HepG2 (cell line): ENCODE data around the gene HOXD1. TPM values are rescaled to one million over a fixed set of nuclear protein-coding genes. Genes with fewer than 3 reads are reported as not detected.
A peak's percentile ranks its signal among the peaks of the same experiment; 100 is the strongest.

ENCODE experiments used
- AGO1 ChIP-seq: fragments of 200-400 bp; formaldehyde crosslinking; IDR thresholded peaks from 2 replicates; pipeline ENCODE4 v1.6.1; 2017; ENCODE audit warnings: mild to moderate bottlenecking, low read depth, low read length, moderate library complexity; ENCODE audit not compliant: poor library complexity, severe bottlenecking
- FOXO1 ChIP-seq: sonication (generic); formaldehyde crosslinking; IDR thresholded peaks from 2 replicates; pipeline ENCODE4 v1.4.0; 2020; ENCODE audit warnings: missing genetic modification reagents
- HES4 ChIP-seq: sonication (generic); formaldehyde crosslinking; IDR thresholded peaks from 2 replicates; pipeline ENCODE4 v1.9.0; 2021; ENCODE audit warnings: mild to moderate bottlenecking, missing genetic modification reagents, borderline replicate concordance
- HNRNPL ChIP-seq: fragments of 200-400 bp; formaldehyde crosslinking; IDR thresholded peaks from 2 replicates; pipeline ENCODE4 v1.6.1; 2017; ENCODE audit warnings: mild to moderate bottlenecking, low read depth, low read length
- MYC ChIP-seq: sonication (generic); formaldehyde crosslinking; IDR thresholded peaks from 2 replicates; pipeline ENCODE4 v1.9.0; 2021; ENCODE audit warnings: missing genetic modification reagents, borderline replicate concordance
- POLR2AphosphoS5 ChIP-seq: IDR thresholded peaks from 2 replicates; pipeline ENCODE4 v1.6.1; 2012; ENCODE audit warnings: low read depth, low read length
- PRPF4 ChIP-seq: fragments of 200-400 bp; formaldehyde crosslinking; IDR thresholded peaks from 2 replicates; pipeline ENCODE4 v1.6.1; 2016; ENCODE audit warnings: low read length, low read depth; ENCODE audit not compliant: poor library complexity, severe bottlenecking
- RBFOX2 ChIP-seq: fragments of 200-400 bp; formaldehyde crosslinking; IDR thresholded peaks from 2 replicates; pipeline ENCODE4 v1.6.1; 2017; ENCODE audit warnings: low read depth, mild to moderate bottlenecking, low read length
- RELA ChIP-seq: sonication (generic); formaldehyde crosslinking; IDR thresholded peaks from 2 replicates; pipeline ENCODE4 v1.4.0; 2020; ENCODE audit warnings: missing genetic modification reagents
- SOX13 ChIP-seq, 3 experiments: fragments of 450-650 bp in 1 of 3; sonication (generic) in 1 of 3; formaldehyde crosslinking in 1 of 3; IDR thresholded peaks in 2 of 3; conservative IDR thresholded peaks in 1 of 3; 2 replicates each; pipeline versions ENCODE4 v1.5.0 to v1.6.1; 2016 to 2020; ENCODE audit warnings: antibody characterized with exemption in 1 of 3, mild to moderate bottlenecking in 1 of 3, missing compliant biosample characterization in 1 of 3, missing genetic modification reagents in 1 of 3, moderate library complexity in 1 of 3
- SOX5 ChIP-seq: IDR thresholded peaks from 2 replicates; pipeline ENCODE4 v1.6.1; 2016; ENCODE audit warnings: borderline replicate concordance
- SP4 ChIP-seq: sonication (generic); formaldehyde crosslinking; IDR thresholded peaks from 2 replicates; pipeline ENCODE4 v1.8.1; 2023; ENCODE audit warnings: mild to moderate bottlenecking, missing genetic modification reagents
- ZNF138 ChIP-seq: sonication (generic); formaldehyde crosslinking; IDR thresholded peaks from 2 replicates; pipeline ENCODE4 v1.5.0; 2020; ENCODE audit warnings: mild to moderate bottlenecking, low read depth, missing genetic modification reagents
- ZNF253 ChIP-seq: sonication (generic); formaldehyde crosslinking; IDR thresholded peaks from 2 replicates; pipeline ENCODE4 v1.8.0; 2022; ENCODE audit warnings: mild to moderate bottlenecking, missing genetic modification reagents, borderline replicate concordance
- ZNF274 ChIP-seq: sonication (generic); formaldehyde crosslinking; IDR thresholded peaks from 2 replicates; pipeline ENCODE4 v1.5.1; 2020; ENCODE audit warnings: mild to moderate bottlenecking, missing genetic modification reagents
- ZNF564 ChIP-seq: sonication (generic); formaldehyde crosslinking; IDR thresholded peaks from 2 replicates; pipeline ENCODE4 v1.8.1; 2023; ENCODE audit warnings: mild to moderate bottlenecking, missing genetic modification reagents
- ZSCAN29 ChIP-seq: sonication (generic); formaldehyde crosslinking; conservative IDR thresholded peaks from 2 replicates; pipeline ENCODE4 v1.4.0; 2020; ENCODE audit warnings: mild to moderate bottlenecking, missing genetic modification reagents
- polyA plus RNA-seq, 8 experiments: library from polyadenylated mRNA; depleted of rRNA in 3 of 8; stranded (reverse) in 7 of 8; unstranded in 1 of 8; fragments of >200 nt; fragmentation: Illumina TruSeq in 4 of 8; extraction: Trizol in 4 of 8; gene quantifications; 2 replicates each; pipeline versions ENCODE4 v1.2.1 to v1.2.3, GENCODE V29; 2011 to 2016; ENCODE audit warnings: low read depth in 4 of 8, missing spikeins in 1 of 8, mixed read lengths in 1 of 8; ENCODE audit not compliant: insufficient read depth in 1 of 8
- total RNA-seq, 5 experiments: library from RNA; depleted of rRNA; stranded (reverse); fragments of >200 nt; fragmentation: Illumina TruSeq; extraction: Trizol; gene quantifications; 2 replicates each; pipeline ENCODE4 v1.2.3, GENCODE V29; 2016; ENCODE audit warnings: low read depth in 1 of 5
- TF ChIP-seq, protein P1 (sequence below): sonication (generic); formaldehyde crosslinking; IDR thresholded peaks from 2 replicates; pipeline ENCODE4; 2020; ENCODE audit warnings: missing genetic modification reagents, mild to moderate bottlenecking, borderline replicate concordance
- TF ChIP-seq, protein P2 (sequence below): fragments of 450-650 bp; IDR thresholded peaks from 2 replicates; pipeline ENCODE4 v1.6.1; 2016
- TF ChIP-seq, protein P3 (sequence below): sonication (generic); formaldehyde crosslinking; IDR thresholded peaks from 2 replicates; pipeline ENCODE4 v1.4.0; 2020; ENCODE audit warnings: missing genetic modification reagents, borderline replicate concordance

Gene HOXD1
- total and polyA plus RNA-seq, 2 of the 13 experiments (the other 11 are each of a cell fraction or from before 2014, with no cell fraction given): 10.0 to 22.3 TPM

GRCh38 chr2:176174824-176175708, 13.4 kb upstream of the HOXD1 start (continued):
- TF ChIP-seq RBFOX2 (peak; percentile 51; the same call in 1 of the 2 replicates), HNRNPL (no peak), FOXO1 (CRISPR knock-in tag) (no peak), ZNF564 (no peak), RELA (peak; percentile 29; the same call in 1 of the 2 replicates), SOX5 (peak; percentile 25; the same call in 1 of the 2 replicates), ZNF253 (CRISPR knock-in tag) (0 out of 2 replicates have a peak, but pooled peaks have one; percentile 32), AGO1 (peak; percentile 56), ZNF274 (CRISPR knock-in tag) (0 out of 2 replicates have a peak, but pooled peaks have one; percentile 24), HES4 (CRISPR knock-in tag) (no peak), MYC (CRISPR knock-in tag) (no peak), POLR2AphosphoS5 (no peak), ZNF138 (CRISPR knock-in tag) (no peak), SP4 (CRISPR knock-in tag) (no peak), PRPF4 (peak; percentile 74), SOX13 (IDR thresholded peaks at IDR 0.05) (no peak), SOX13 (CRISPR knock-in tag; conservative IDR thresholded peaks at IDR 0.05 in 1 of 2, IDR thresholded peaks at IDR 0.05 in 1 of 2) (peak in 1 of 2 experiments; percentile 58; a peak in 1 of 4 replicates), ZSCAN29 (CRISPR knock-in tag) (no peak)
- TF ChIP-seq, protein P1, sequence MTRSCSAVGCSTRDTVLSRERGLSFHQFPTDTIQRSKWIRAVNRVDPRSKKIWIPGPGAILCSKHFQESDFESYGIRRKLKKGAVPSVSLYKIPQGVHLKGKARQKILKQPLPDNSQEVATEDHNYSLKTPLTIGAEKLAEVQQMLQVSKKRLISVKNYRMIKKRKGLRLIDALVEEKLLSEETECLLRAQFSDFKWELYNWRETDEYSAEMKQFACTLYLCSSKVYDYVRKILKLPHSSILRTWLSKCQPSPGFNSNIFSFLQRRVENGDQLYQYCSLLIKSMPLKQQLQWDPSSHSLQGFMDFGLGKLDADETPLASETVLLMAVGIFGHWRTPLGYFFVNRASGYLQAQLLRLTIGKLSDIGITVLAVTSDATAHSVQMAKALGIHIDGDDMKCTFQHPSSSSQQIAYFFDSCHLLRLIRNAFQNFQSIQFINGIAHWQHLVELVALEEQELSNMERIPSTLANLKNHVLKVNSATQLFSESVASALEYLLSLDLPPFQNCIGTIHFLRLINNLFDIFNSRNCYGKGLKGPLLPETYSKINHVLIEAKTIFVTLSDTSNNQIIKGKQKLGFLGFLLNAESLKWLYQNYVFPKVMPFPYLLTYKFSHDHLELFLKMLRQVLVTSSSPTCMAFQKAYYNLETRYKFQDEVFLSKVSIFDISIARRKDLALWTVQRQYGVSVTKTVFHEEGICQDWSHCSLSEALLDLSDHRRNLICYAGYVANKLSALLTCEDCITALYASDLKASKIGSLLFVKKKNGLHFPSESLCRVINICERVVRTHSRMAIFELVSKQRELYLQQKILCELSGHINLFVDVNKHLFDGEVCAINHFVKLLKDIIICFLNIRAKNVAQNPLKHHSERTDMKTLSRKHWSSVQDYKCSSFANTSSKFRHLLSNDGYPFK (CRISPR knock-in tag): peak; percentile 45; the same call in 1 of the 2 replicates
- TF ChIP-seq, protein P2, sequence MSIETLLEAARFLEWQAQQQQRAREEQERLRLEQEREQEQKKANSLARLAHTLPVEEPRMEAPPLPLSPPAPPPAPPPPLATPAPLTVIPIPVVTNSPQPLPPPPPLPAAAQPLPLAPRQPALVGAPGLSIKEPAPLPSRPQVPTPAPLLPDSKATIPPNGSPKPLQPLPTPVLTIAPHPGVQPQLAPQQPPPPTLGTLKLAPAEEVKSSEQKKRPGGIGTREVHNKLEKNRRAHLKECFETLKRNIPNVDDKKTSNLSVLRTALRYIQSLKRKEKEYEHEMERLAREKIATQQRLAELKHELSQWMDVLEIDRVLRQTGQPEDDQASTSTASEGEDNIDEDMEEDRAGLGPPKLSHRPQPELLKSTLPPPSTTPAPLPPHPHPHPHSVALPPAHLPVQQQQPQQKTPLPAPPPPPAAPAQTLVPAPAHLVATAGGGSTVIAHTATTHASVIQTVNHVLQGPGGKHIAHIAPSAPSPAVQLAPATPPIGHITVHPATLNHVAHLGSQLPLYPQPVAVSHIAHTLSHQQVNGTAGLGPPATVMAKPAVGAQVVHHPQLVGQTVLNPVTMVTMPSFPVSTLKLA: no peak
- TF ChIP-seq, protein P3, sequence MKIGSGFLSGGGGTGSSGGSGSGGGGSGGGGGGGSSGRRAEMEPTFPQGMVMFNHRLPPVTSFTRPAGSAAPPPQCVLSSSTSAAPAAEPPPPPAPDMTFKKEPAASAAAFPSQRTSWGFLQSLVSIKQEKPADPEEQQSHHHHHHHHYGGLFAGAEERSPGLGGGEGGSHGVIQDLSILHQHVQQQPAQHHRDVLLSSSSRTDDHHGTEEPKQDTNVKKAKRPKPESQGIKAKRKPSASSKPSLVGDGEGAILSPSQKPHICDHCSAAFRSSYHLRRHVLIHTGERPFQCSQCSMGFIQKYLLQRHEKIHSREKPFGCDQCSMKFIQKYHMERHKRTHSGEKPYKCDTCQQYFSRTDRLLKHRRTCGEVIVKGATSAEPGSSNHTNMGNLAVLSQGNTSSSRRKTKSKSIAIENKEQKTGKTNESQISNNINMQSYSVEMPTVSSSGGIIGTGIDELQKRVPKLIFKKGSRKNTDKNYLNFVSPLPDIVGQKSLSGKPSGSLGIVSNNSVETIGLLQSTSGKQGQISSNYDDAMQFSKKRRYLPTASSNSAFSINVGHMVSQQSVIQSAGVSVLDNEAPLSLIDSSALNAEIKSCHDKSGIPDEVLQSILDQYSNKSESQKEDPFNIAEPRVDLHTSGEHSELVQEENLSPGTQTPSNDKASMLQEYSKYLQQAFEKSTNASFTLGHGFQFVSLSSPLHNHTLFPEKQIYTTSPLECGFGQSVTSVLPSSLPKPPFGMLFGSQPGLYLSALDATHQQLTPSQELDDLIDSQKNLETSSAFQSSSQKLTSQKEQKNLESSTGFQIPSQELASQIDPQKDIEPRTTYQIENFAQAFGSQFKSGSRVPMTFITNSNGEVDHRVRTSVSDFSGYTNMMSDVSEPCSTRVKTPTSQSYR (CRISPR knock-in tag): peak; percentile 70; the same call in 1 of the 2 replicates
